Activated naive CD4-positive, alpha-beta T cell treated with anti-CD3 and anti-CD28 coated beads, Interleukin-2, amount 10 ng/mL, durations not matched to agents 7 days and 5 days (primary cell): ENCODE data around the gene AHRR.
A peak's percentile ranks its signal among the peaks of the same experiment; 100 is the strongest.

Experiments used
- CTCF ChIA-PET: fragments of 350-600 bp; sonication (Branson Sonifier 250); formaldehyde crosslinking; loops from one replicate; lab custom pipeline; 2021; ENCODE audit warnings: antibody characterized with exemption; lab: Charles Lee
- DNase-seq: peaks from one replicate; pipeline ENCODE4 v3.0.0-alpha.2; 2020
- H3K27ac Mint-ChIP-seq: one replicate; pipeline ENCODE4 v1.8.0; 2021; ENCODE audit warnings: mild to moderate bottlenecking, moderate library complexity, mixed read lengths
- H3K27me3 Mint-ChIP-seq: one replicate; pipeline ENCODE4 v1.8.0; 2021; ENCODE audit warnings: mild to moderate bottlenecking, mixed read lengths
- H3K36me3 Mint-ChIP-seq: one replicate; pipeline ENCODE4 v1.8.0; 2021; ENCODE audit warnings: mixed read lengths
- H3K4me1 Mint-ChIP-seq: one replicate; pipeline ENCODE4 v1.8.0; 2021; ENCODE audit warnings: mixed read lengths
- H3K4me3 Mint-ChIP-seq: one replicate; pipeline ENCODE4 v1.8.0; 2021; ENCODE audit warnings: mild to moderate bottlenecking, moderate library complexity, mixed read lengths
- H3K9me3 Mint-ChIP-seq: one replicate; pipeline ENCODE4 v1.8.0; 2021; ENCODE audit warnings: mixed read lengths

The AHRR gene

GRCh38 chr5:351084-351920 is 29.8 kb downstream of the AHRR start:
- DNase-seq = no peak
- H3K4me3 Mint-ChIP-seq = no peak overlapping the region
- peaks cover 21% of the 10 kb centered on the region for H3K36me3 Mint-ChIP-seq
- H3K4me1 Mint-ChIP-seq = peaks cover 14% of the 10 kb centered on the region
- no peaks in the 10 kb centered on the region for H3K27me3 Mint-ChIP-seq
- no peak overlapping the region for H3K27ac Mint-ChIP-seq
- CTCF ChIA-PET = no interaction called here
- peaks cover 2% of the 10 kb centered on the region for H3K9me3 Mint-ChIP-seq

- Mint-ChIP-seq H3K4me3 (no peak overlapping the region), H3K4me1 (peaks cover 9% of the 10 kb centered on the region), H3K36me3 (peaks cover 18% of the 10 kb centered on the region), H3K27ac (no peak overlapping the region), H3K27me3 (no peaks in the 10 kb centered on the region), H3K9me3 (peaks cover 2% of the 10 kb centered on the region)
- CTCF ChIA-PET = no interaction called here
- DNase-seq = no peak
Observed at GRCh38 chr5:351921-352245, 30.4 kb downstream of the AHRR start.

- Mint-ChIP-seq H3K36me3 (peaks cover 15% of the 10 kb centered on the region), H3K27me3 (no peaks in the 10 kb centered on the region)
Observed at GRCh38 chr5:352639-353611, 31.4 kb downstream of the AHRR start.

GRCh38 chr5:353612-354580 is 32.4 kb downstream of the AHRR start:
- H3K27ac Mint-ChIP-seq = no peak overlapping the region
- peak; percentile 21 for DNase-seq
- H3K36me3 Mint-ChIP-seq = peaks cover 11% of the 10 kb centered on the region
- CTCF ChIA-PET = interaction anchor here (0.8 kb wide), 1 partner anchor 27 kb away, joined by 4 read pairs; no protein-coding TSS in a partner anchor
- no peaks in the 10 kb centered on the region for H3K27me3 Mint-ChIP-seq
- no peak overlapping the region for H3K4me3 Mint-ChIP-seq
- peaks cover 2% of the 10 kb centered on the region for H3K9me3 Mint-ChIP-seq
- no peaks in the 10 kb centered on the region for H3K4me1 Mint-ChIP-seq

More at GRCh38 chr5:352639-353611, 31.4 kb downstream of the AHRR start:
- peaks cover 2% of the 10 kb centered on the region for H3K9me3 Mint-ChIP-seq
- H3K4me3 Mint-ChIP-seq = no peak overlapping the region
- peaks cover 3% of the 10 kb centered on the region for H3K4me1 Mint-ChIP-seq
- CTCF ChIA-PET = no interaction called here
- DNase-seq = peak; percentile 21
- H3K27ac Mint-ChIP-seq = no peak overlapping the region

GRCh38 chr5:354581-355378 is 33.3 kb downstream of the AHRR start:
- no peak overlapping the region for H3K27ac Mint-ChIP-seq
- DNase-seq = no peak
- H3K9me3 Mint-ChIP-seq = peaks cover 2% of the 10 kb centered on the region
- peaks cover 13% of the 10 kb centered on the region for H3K36me3 Mint-ChIP-seq
- no peaks in the 10 kb centered on the region for H3K27me3 Mint-ChIP-seq
- no peaks in the 10 kb centered on the region for H3K4me1 Mint-ChIP-seq
- CTCF ChIA-PET = no interaction called here
- H3K4me3 Mint-ChIP-seq = no peak overlapping the region

- no peaks in the 10 kb centered on the region for H3K27me3 Mint-ChIP-seq
- H3K4me3 Mint-ChIP-seq = no peak overlapping the region
- peaks cover 16% of the 10 kb centered on the region for H3K36me3 Mint-ChIP-seq
- no peak overlapping the region for H3K27ac Mint-ChIP-seq
- peaks cover 2% of the 10 kb centered on the region for H3K9me3 Mint-ChIP-seq
- DNase-seq = no peak
- CTCF ChIA-PET = no interaction called here
- H3K4me1 Mint-ChIP-seq = no peaks in the 10 kb centered on the region
Observed at GRCh38 chr5:355379-355935, 33.9 kb downstream of the AHRR start.

- H3K27me3 Mint-ChIP-seq = no peaks in the 10 kb centered on the region
- no peaks in the 10 kb centered on the region for H3K4me1 Mint-ChIP-seq
- peaks cover 13% of the 10 kb centered on the region for H3K36me3 Mint-ChIP-seq
- no peak for DNase-seq
- H3K27ac Mint-ChIP-seq = no peak overlapping the region
- H3K9me3 Mint-ChIP-seq = peaks cover 2% of the 10 kb centered on the region
- no peak overlapping the region for H3K4me3 Mint-ChIP-seq
- CTCF ChIA-PET = no interaction called here
Observed at GRCh38 chr5:355958-356357, 34.4 kb downstream of the AHRR start.

GRCh38 chr5:359301-359897 is 37.9 kb downstream of the AHRR start:
- H3K9me3 Mint-ChIP-seq = no peaks in the 10 kb centered on the region
- no peak for DNase-seq
- CTCF ChIA-PET = no interaction called here
- H3K27ac Mint-ChIP-seq = no peak overlapping the region
- H3K27me3 Mint-ChIP-seq = no peaks in the 10 kb centered on the region
- H3K4me3 Mint-ChIP-seq = no peak overlapping the region
- H3K36me3 Mint-ChIP-seq = peaks cover 30% of the 10 kb centered on the region
- H3K4me1 Mint-ChIP-seq = no peaks in the 10 kb centered on the region

GRCh38 chr5:360257-361027 is 38.9 kb downstream of the AHRR start:
- Mint-ChIP-seq H3K36me3 (peaks cover 30% of the 10 kb centered on the region), H3K27me3 (no peaks in the 10 kb centered on the region), H3K9me3 (no peaks in the 10 kb centered on the region), H3K4me1 (no peaks in the 10 kb centered on the region), H3K27ac (no peak overlapping the region), H3K4me3 (no peak overlapping the region)
- CTCF ChIA-PET = interaction anchor here (0.7 to 1.0 kb wide), 2 partner anchors 43 to 64 kb away, joined by 3 to 4 read pairs; no protein-coding TSS in a partner anchor
- DNase-seq = no peak

- Mint-ChIP-seq H3K27ac (no peak overlapping the region), H3K27me3 (no peaks in the 10 kb centered on the region), H3K4me3 (no peak overlapping the region), H3K4me1 (peaks cover 2% of the 10 kb centered on the region), H3K9me3 (no peaks in the 10 kb centered on the region), H3K36me3 (peaks cover 33% of the 10 kb centered on the region)
- DNase-seq = no peak
- CTCF ChIA-PET = no interaction called here
Observed at GRCh38 chr5:362189-362588, 40.7 kb downstream of the AHRR start.

GRCh38 chr5:362978-363765 is 41.7 kb downstream of the AHRR start:
- CTCF ChIA-PET = interaction anchor here (1.0 kb wide), 1 partner anchor 13 kb away, joined by 3 read pairs; no protein-coding TSS in a partner anchor
- Mint-ChIP-seq H3K4me1 (peaks cover 7% of the 10 kb centered on the region), H3K36me3 (peaks cover 33% of the 10 kb centered on the region), H3K27me3 (no peaks in the 10 kb centered on the region), H3K4me3 (no peak overlapping the region), H3K27ac (no peak overlapping the region), H3K9me3 (no peaks in the 10 kb centered on the region)
- DNase-seq = no peak
